HEK293 (cell line): ENCODE data around the gene MED13L.

Experiments
- MYNN ChIP-seq: fragments of 450-650 bp; formaldehyde crosslinking; IDR thresholded peaks from 2 replicates; pipeline ENCODE4 v1.5.1; 2016; ENCODE audit warnings: missing biosample characterization, missing genetic modification characterization, borderline replicate concordance
- TCF7L2 ChIP-seq: IDR thresholded peaks from 2 replicates; pipeline ENCODE4 v1.6.1; 2011; ENCODE audit warnings: low read depth, mild to moderate bottlenecking, inconsistent platforms, low read length, moderate library complexity, borderline replicate concordance
- ZNF138 ChIP-seq: fragments of 450-650 bp; formaldehyde crosslinking; IDR thresholded peaks from 2 replicates; pipeline ENCODE4 v1.5.1; 2016; ENCODE audit warnings: missing biosample characterization, missing genetic modification characterization, borderline replicate concordance
- ZNF274 ChIP-seq, 2 experiments: fragments of 200-500 bp in 1 of 2; fragments of 450-650 bp in 1 of 2; sonication (Bioruptor generic) in 1 of 2; formaldehyde crosslinking in 1 of 2; IDR thresholded peaks; 2 replicates each; pipeline versions ENCODE4 v1.5.1 to v1.6.1; 2014 to 2016; ENCODE audit warnings: borderline replicate concordance in 1 of 2, inconsistent platforms in 1 of 2, low read length in 1 of 2, missing biosample characterization in 1 of 2, missing genetic modification characterization in 1 of 2
- ZNF423 ChIP-seq: fragments of 450-650 bp; formaldehyde crosslinking; IDR thresholded peaks from 2 replicates; pipeline ENCODE4 v1.5.1; 2016; ENCODE audit warnings: missing biosample characterization, missing genetic modification characterization
- ZNF600 ChIP-seq: fragments of 450-650 bp; formaldehyde crosslinking; IDR thresholded peaks from 2 replicates; pipeline ENCODE4 v1.5.1; 2016; ENCODE audit warnings: missing biosample characterization, missing genetic modification characterization
- ZNF76 ChIP-seq: fragments of 450-650 bp; formaldehyde crosslinking; IDR thresholded peaks from 2 replicates; pipeline ENCODE4; 2016; ENCODE audit warnings: low read depth, missing biosample characterization, missing genetic modification characterization, borderline replicate concordance

- TF ChIP-seq ZNF600: no peak
- TF ChIP-seq TCF7L2: no peak
- no peak for TF ChIP-seq ZNF423
- no peak for TF ChIP-seq ZNF138 (tag by site-specific recombination)
- TF ChIP-seq MYNN (tag by site-specific recombination): no peak
- TF ChIP-seq ZNF274 (IDR thresholded peaks at IDR 0.05; ENCODE audit: low read length): no peak
- TF ChIP-seq ZNF274 (tag by site-specific recombination; IDR thresholded peaks at IDR 0.05; ENCODE audit: borderline replicate concordance): no peak
- TF ChIP-seq ZNF76 (tag by site-specific recombination): no peak
Measured at GRCh38 chr12:116263844-116264243, 13.6 kb downstream of the MED13L start.
